GM18873 (cell line): Measurements from ENCODE around the gene SHD.

ENCODE experiments used
- ATAC-seq: cut with Tn5 transposase; IDR thresholded peaks from one replicate; pipeline ENCODE4 v1.9.1; 2021; ENCODE audit warnings: mild to moderate bottlenecking, moderate library complexity, moderate number of reproducible peaks; ENCODE audit not compliant: unreplicated experiment, low FRiP score

The SHD gene

GRCh38 chr19:4295972-4296771, 17.1 kb downstream of the SHD start:
- no peak for ATAC-seq

- no peak for ATAC-seq
Observed at GRCh38 chr19:4297901-4298809, 19.1 kb downstream of the SHD start.

GRCh38 chr19:4298810-4299550, 19.9 kb downstream of the SHD start:
- ATAC-seq, result no peak

GRCh38 chr19:4300589-4300988, 21.5 kb downstream of the SHD start:
- ATAC-seq, result no peak

GRCh38 chr19:4301590-4302242, 22.6 kb downstream of the SHD start:
- ATAC-seq, result no peak

- ATAC-seq, result no peak
Observed at GRCh38 chr19:4302243-4302640, 23.2 kb downstream of the SHD start, which contains the start of gene TMIGD2. Gene TMIGD2 (minus strand): TSS chr19:4302389. CDS start chr19:4302385, 4 bp downstream.

GRCh38 chr19:4303819-4304537, 24.9 kb downstream of the SHD start:
- no peak for ATAC-seq

- no peak for ATAC-seq
Observed at GRCh38 chr19:4304538-4305256, 25.6 kb downstream of the SHD start, which contains the start of gene FSD1. Gene FSD1 (plus strand): TSS chr19:4304598. CDS start chr19:4304747, 149 bp downstream.

- no peak for ATAC-seq
Observed at GRCh38 chr19:4305257-4305612, 26.2 kb downstream of the SHD start.

- ATAC-seq, result no peak
Observed at GRCh38 chr19:4305659-4306058, 26.6 kb downstream of the SHD start.

GRCh38 chr19:4310247-4311121, 31.4 kb downstream of the SHD start:
- no peak for ATAC-seq

GRCh38 chr19:4313847-4314490, 34.9 kb downstream of the SHD start:
- ATAC-seq, result no peak

- no peak for ATAC-seq
Observed at GRCh38 chr19:4316956-4317355, 37.9 kb downstream of the SHD start.

- ATAC-seq, result no peak
Observed at GRCh38 chr19:4318460-4318859, 39.4 kb downstream of the SHD start.

- no peak for ATAC-seq
Observed at GRCh38 chr19:4319067-4319718, 40.1 kb downstream of the SHD start.

GRCh38 chr19:4320419-4320818, 41.4 kb downstream of the SHD start:
- ATAC-seq, result no peak
